CD4-positive, CD25-positive, alpha-beta regulatory T cell (primary cell): ENCODE data around the gene LAMTOR5. TPM values are rescaled to one million over a fixed set of nuclear protein-coding genes. Genes with fewer than 3 reads are reported as not detected.
"Not testable (repeated sequence)": the region's sequence is repeated elsewhere in the genome, so short reads cannot be mapped to it uniquely, and the experiment has no call there.

ENCODE experiments used
- ATAC-seq, 2 donors: fragments of 150-1000 bp; cut with Tn5 transposase; one replicate each; pipeline ENCODE4 v1.10.0; 2021; ENCODE audit warnings: low read depth in 2 of 2, moderate number of reproducible peaks in 2 of 2, moderate library complexity in 1 of 2
- DNase-seq, 3 donors: peaks; one replicate each; pipeline versions ENCODE4 v3.0.0 to v3.0.0-alpha.2; 2012 to 2022; ENCODE audit warnings: mixed read lengths in 1 of 3
- H3K27ac ChIP-seq: one replicate; pipeline ENCODE4 v1.7.0; 2013; ENCODE audit warnings: mild to moderate bottlenecking, low read length; ENCODE audit not compliant: insufficient read depth, poor library complexity, severe bottlenecking
- H3K27me3 ChIP-seq: one replicate; pipeline ENCODE4 v1.7.0; 2013; ENCODE audit warnings: low read length; ENCODE audit not compliant: control insufficient read depth, insufficient read depth
- H3K36me3 ChIP-seq: one replicate; pipeline ENCODE4 v1.7.0; 2013; ENCODE audit warnings: mild to moderate bottlenecking, low read length, moderate library complexity; ENCODE audit not compliant: control insufficient read depth, insufficient read depth
- H3K4me1 ChIP-seq: 2 replicates; pipeline ENCODE4 v1.7.0; 2013; ENCODE audit warnings: mild to moderate bottlenecking, low read length; ENCODE audit not compliant: insufficient read depth, control insufficient read depth, poor library complexity, severe bottlenecking
- H3K4me3 ChIP-seq: one replicate; pipeline ENCODE4 v1.7.0; 2013; ENCODE audit warnings: low read depth, mild to moderate bottlenecking, low read length, moderate library complexity
- H3K9me3 ChIP-seq, 2 experiments: 1 replicate in 1 of 2; 2 replicates in 1 of 2; pipeline ENCODE4 v1.7.0; 2013; ENCODE audit warnings: low read length in 2 of 2, mild to moderate bottlenecking in 1 of 2, moderate library complexity in 1 of 2; ENCODE audit not compliant: control insufficient read depth in 2 of 2
- H3K27ac Mint-ChIP-seq, 3 donors: one replicate each; pipeline ENCODE4 v1.8.0; 2020 to 2022; ENCODE audit warnings: mild to moderate bottlenecking in 3 of 3, mixed read lengths in 3 of 3, moderate library complexity in 2 of 3
- H3K27me3 Mint-ChIP-seq: one replicate; pipeline ENCODE4 v1.8.0; 2022; ENCODE audit warnings: mild to moderate bottlenecking, mixed read lengths
- H3K36me3 Mint-ChIP-seq: one replicate; pipeline ENCODE4 v1.8.0; 2020; ENCODE audit warnings: mixed read lengths
- H3K4me1 Mint-ChIP-seq, 4 donors: one replicate each; pipeline ENCODE4 v1.8.0; 2020 to 2022; ENCODE audit warnings: mixed read lengths in 4 of 4, mild to moderate bottlenecking in 1 of 4
- H3K4me3 Mint-ChIP-seq, 4 donors: one replicate each; pipeline ENCODE4 v1.8.0; 2020 to 2022; ENCODE audit warnings: mild to moderate bottlenecking in 4 of 4, mixed read lengths in 4 of 4, moderate library complexity in 3 of 4
- H3K9me3 Mint-ChIP-seq, 7 donors: one replicate each; pipeline ENCODE4 v1.8.0; 2020 to 2022; ENCODE audit warnings: mixed read lengths in 7 of 7, mild to moderate bottlenecking in 3 of 7, moderate library complexity in 2 of 7
- polyA plus RNA-seq, 4 donors: library from polyadenylated mRNA; unstranded; fragments of 300-500 nt; fragmentation: Illumina TruSeq; gene quantifications; one replicate each; pipeline ENCODE4 v1.2.3, GENCODE V29; 2021
- total RNA-seq: library from RNA; stranded (reverse); gene quantifications from one replicate; pipeline ENCODE4 v1.2.3, GENCODE V29; 2022

Gene LAMTOR5
- total and polyA plus RNA-seq, 5 donors from 2014 or later, result 79.3 to 409 (median 294) TPM

DNA sequence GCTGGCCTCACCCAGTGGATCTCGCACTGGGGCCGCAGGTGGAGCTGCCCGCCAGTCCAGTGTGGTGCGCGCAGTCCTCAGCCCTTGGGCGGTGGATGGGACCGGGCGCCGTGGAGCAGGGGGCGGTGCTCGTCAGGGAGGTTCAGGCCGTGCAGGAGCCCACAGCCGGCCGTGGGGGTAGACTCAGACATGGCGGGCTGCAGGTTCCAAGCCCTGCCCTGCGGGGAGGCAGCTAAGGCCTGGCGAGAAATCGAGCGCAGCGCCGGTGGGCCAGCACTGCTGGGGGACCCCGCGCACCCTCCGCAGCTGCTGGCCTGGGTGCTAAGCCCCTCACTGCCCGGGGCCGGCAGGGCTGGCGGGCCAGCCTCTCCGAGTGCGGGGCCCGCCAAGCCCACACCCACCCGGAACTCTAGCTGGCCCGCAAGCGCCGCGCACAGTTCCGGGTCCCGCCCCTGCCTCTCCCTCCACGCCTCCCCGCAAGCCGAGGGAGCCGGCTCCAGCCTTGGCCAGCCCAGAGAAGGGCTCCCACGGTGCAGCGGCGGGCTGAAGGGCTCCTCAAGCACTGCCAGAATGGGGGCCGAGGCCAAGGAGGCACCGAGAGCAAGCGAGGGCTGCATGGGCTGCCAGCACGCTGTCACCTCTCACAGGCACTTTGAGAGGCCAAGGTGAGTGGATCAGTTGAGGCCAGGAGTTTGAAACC lies 11.1 kb downstream of the LAMTOR5 start:
- H3K27me3 ChIP-seq, DNase-seq, H3K9me3 Mint-ChIP-seq, H3K27ac ChIP-seq, H3K4me3 ChIP-seq, ATAC-seq, H3K4me3 Mint-ChIP-seq, H3K4me1 Mint-ChIP-seq, H3K4me1 ChIP-seq, H3K9me3 ChIP-seq, H3K27me3 Mint-ChIP-seq, H3K27ac Mint-ChIP-seq: not testable (repeated sequence)
- H3K36me3 Mint-ChIP-seq, result peaks cover 19% of the 10 kb centered on the region
- peaks cover 20% of the 10 kb centered on the region for H3K36me3 ChIP-seq

GRCh38 chr1:110394493-110394820 lies 13.0 kb downstream of the LAMTOR5 start:
- Histone ChIP-seq H3K4me1 (no peaks in the 10 kb centered on the region), H3K27me3 (no peaks in the 10 kb centered on the region), H3K4me3 (no peak overlapping the region), H3K27ac (no peak overlapping the region), H3K36me3 (peaks cover 6% of the 10 kb centered on the region), H3K9me3 (no peaks in the 10 kb centered on the region)
- H3K9me3 Mint-ChIP-seq, result no peaks in the 10 kb centered on the region
- peaks cover 16% of the 10 kb centered on the region for H3K36me3 Mint-ChIP-seq
- ATAC-seq (no peak), DNase-seq (no peak)
- H3K4me3 Mint-ChIP-seq, result no peak overlapping the region
- H3K27ac Mint-ChIP-seq, result no peak overlapping the region
- no peaks in the 10 kb centered on the region for H3K4me1 Mint-ChIP-seq
- H3K27me3 Mint-ChIP-seq, result no peaks in the 10 kb centered on the region

- Histone ChIP-seq H3K27me3 (no peaks in the 10 kb centered on the region), H3K9me3 (no peaks in the 10 kb centered on the region), H3K36me3 (peaks cover 6% of the 10 kb centered on the region), H3K4me3 (no peak overlapping the region), H3K27ac (no peak overlapping the region), H3K4me1 (no peaks in the 10 kb centered on the region)
- no peak overlapping the region for H3K4me3 Mint-ChIP-seq
- DNase-seq (no peak), ATAC-seq (no peak)
- H3K9me3 Mint-ChIP-seq, result no peaks in the 10 kb centered on the region
- H3K36me3 Mint-ChIP-seq, result peaks cover 16% of the 10 kb centered on the region
- peak overlapping the region in 1 of 3 donors; percentile 17 for H3K27ac Mint-ChIP-seq
- H3K27me3 Mint-ChIP-seq, result no peaks in the 10 kb centered on the region
- no peaks in the 10 kb centered on the region for H3K4me1 Mint-ChIP-seq
These were observed 13.6 kb downstream of the LAMTOR5 start for GRCh38 chr1:110393691-110394492.

GRCh38 chr1:110393286-110393685 lies 14.2 kb downstream of the LAMTOR5 start:
- ATAC-seq, result no peak
- no peaks in the 10 kb centered on the region for H3K9me3 Mint-ChIP-seq

GRCh38 chr1:110390692-110391245 lies 16.7 kb downstream of the LAMTOR5 start, which contains the start of gene SLC16A4:
TSS of gene SLC16A4 (minus strand) at chr1:110391026. CDS start at chr1:110389323, 1,703 bp downstream.
- Histone ChIP-seq H3K27me3 (no peaks in the 10 kb centered on the region), H3K4me3 (no peak within 1 kb of the TSS), H3K36me3 (peaks cover 6% of the 10 kb centered on the region), H3K4me1 (no peaks in the 10 kb centered on the region), H3K27ac (no peak within 1 kb of the TSS), H3K9me3 (no peaks in the 10 kb centered on the region)
- no peaks in the 10 kb centered on the region for H3K27me3 Mint-ChIP-seq
- no peak for ATAC-seq
- DNase-seq, result no peak
- H3K36me3 Mint-ChIP-seq, result peaks cover 8% of the 10 kb centered on the region
- H3K9me3 Mint-ChIP-seq, result no peaks in the 10 kb centered on the region
- H3K27ac Mint-ChIP-seq, result no peak within 1 kb of the TSS
- H3K4me1 Mint-ChIP-seq, result peaks cover 0 to 2% (median 0%) of the 10 kb centered on the region in 4 donors
- no peak within 1 kb of the TSS for H3K4me3 Mint-ChIP-seq

More at GRCh38 chr1:110393286-110393685, 14.2 kb downstream of the LAMTOR5 start:
- Histone ChIP-seq H3K9me3 (no peaks in the 10 kb centered on the region), H3K4me3 (no peak overlapping the region), H3K4me1 (no peaks in the 10 kb centered on the region), H3K27ac (no peak overlapping the region), H3K27me3 (no peaks in the 10 kb centered on the region), H3K36me3 (peaks cover 6% of the 10 kb centered on the region)
- H3K4me1 Mint-ChIP-seq, result no peaks in the 10 kb centered on the region
- H3K27ac Mint-ChIP-seq, result no peak overlapping the region
- H3K27me3 Mint-ChIP-seq, result no peaks in the 10 kb centered on the region
- DNase-seq, result no peak
- peaks cover 14% of the 10 kb centered on the region for H3K36me3 Mint-ChIP-seq
- H3K4me3 Mint-ChIP-seq, result no peak overlapping the region

GRCh38 chr1:110390096-110390495 lies 17.4 kb downstream of the LAMTOR5 start:
- Histone ChIP-seq H3K27me3 (no peaks in the 10 kb centered on the region), H3K4me1 (no peaks in the 10 kb centered on the region), H3K36me3 (peaks cover 6% of the 10 kb centered on the region), H3K27ac (no peak overlapping the region), H3K9me3 (no peaks in the 10 kb centered on the region), H3K4me3 (no peak overlapping the region)
- DNase-seq (no peak), ATAC-seq (no peak)
- Mint-ChIP-seq H3K9me3 (no peaks in the 10 kb centered on the region), H3K27ac (no peak overlapping the region), H3K4me1 (peaks cover 0 to 2% (median 0%) of the 10 kb centered on the region in 4 donors), H3K4me3 (no peak overlapping the region), H3K27me3 (no peaks in the 10 kb centered on the region), H3K36me3 (peaks cover 5% of the 10 kb centered on the region)

DNA sequence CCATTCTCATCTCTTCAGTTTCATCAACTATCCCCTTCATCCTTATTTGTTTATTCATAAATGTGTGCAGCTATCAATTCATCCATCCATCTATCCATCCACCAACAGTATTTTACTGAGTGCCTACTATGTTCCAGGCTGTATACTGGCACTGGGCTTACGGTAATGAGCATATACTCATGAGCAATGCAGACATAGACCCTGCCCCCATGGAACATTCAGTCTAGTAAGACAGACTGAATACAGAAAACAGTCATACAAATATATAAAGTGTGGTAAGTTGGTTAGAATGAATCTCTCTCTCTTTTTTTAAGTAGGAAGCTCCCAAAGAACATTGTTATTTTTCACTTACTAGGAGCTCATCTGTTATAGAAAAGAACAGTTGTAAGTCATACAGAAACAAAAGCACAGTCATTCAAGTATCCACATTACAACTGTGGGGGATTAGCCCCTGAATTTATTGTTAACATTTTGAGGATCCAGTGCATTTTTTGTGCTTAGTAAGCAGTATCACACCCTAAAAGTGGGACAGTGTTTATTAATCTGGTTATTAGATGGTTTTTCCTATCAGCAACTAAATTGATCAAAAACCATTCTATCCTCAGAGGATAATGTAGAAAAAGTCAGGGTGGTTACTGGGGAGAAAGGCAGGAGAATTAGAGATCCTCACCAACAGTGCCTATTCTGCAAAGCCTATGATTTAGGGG lies 20.3 kb downstream of the LAMTOR5 start:
- H3K9me3 Mint-ChIP-seq, result no peaks in the 10 kb centered on the region
- DNase-seq (no peak), ATAC-seq (no peak)
- no peaks in the 10 kb centered on the region for H3K4me1 ChIP-seq
- no peak overlapping the region for H3K27ac Mint-ChIP-seq
- no peak overlapping the region for H3K27ac ChIP-seq
- no peaks in the 10 kb centered on the region for H3K36me3 ChIP-seq
- no peaks in the 10 kb centered on the region for H3K27me3 ChIP-seq
- H3K9me3 ChIP-seq, result no peaks in the 10 kb centered on the region
- no peaks in the 10 kb centered on the region for H3K36me3 Mint-ChIP-seq
- H3K27me3 Mint-ChIP-seq, result no peaks in the 10 kb centered on the region
- H3K4me3 Mint-ChIP-seq, result peak overlapping the region in 1 of 4 donors; percentile 5
- H3K4me1 Mint-ChIP-seq, result peaks cover 4 to 14% (median 10%) of the 10 kb centered on the region in 4 donors
- no peak overlapping the region for H3K4me3 ChIP-seq
